Neural cell (in vitro differentiated cells): Measurements from ENCODE around the gene RBMX. TPM values are rescaled to one million over a fixed set of nuclear protein-coding genes. Genes with fewer than 3 reads are reported as not detected.

ENCODE experiments used
- H2AFZ ChIP-seq: fragments of 200-600, 300-800 bp; sonication (generic), shearing (Covaris generic); 2 replicates; pipeline ENCODE4 v1.6.0; 2014; ENCODE audit warnings: low read depth, mild to moderate bottlenecking, antibody characterized with exemption, low read length, moderate library complexity
- H3F3A ChIP-seq: fragments of 200-600 bp; shearing (Covaris generic); 2 replicates; pipeline ENCODE4 v1.6.1; 2016; ENCODE audit warnings: mild to moderate bottlenecking, moderate library complexity, mixed read lengths, antibody characterized with exemption, low read length; ENCODE audit not compliant: insufficient read depth, poor library complexity, severe bottlenecking
- H3K27ac ChIP-seq: fragments of 200-600, 300-800 bp; sonication (generic), shearing (Covaris generic); 2 replicates; pipeline ENCODE4 v1.5.1; 2014; ENCODE audit warnings: mild to moderate bottlenecking, low read length, moderate library complexity
- H3K27me3 ChIP-seq: fragments of 300-800, 200-600 bp; sonication (generic), shearing (Covaris generic); 2 replicates; pipeline ENCODE4 v1.6.0; 2014; ENCODE audit warnings: mild to moderate bottlenecking, low read depth, low read length, moderate library complexity; ENCODE audit not compliant: insufficient read depth
- H3K36me3 ChIP-seq: fragments of 300-800, 200-600 bp; sonication (generic), shearing (Covaris generic); 2 replicates; pipeline ENCODE4 v1.5.1; 2014; ENCODE audit warnings: mild to moderate bottlenecking, antibody characterized with exemption, low read length, moderate library complexity; ENCODE audit not compliant: insufficient read depth
- H3K4me2 ChIP-seq: fragments of 300-800, 200-600 bp; sonication (generic), shearing (Covaris generic); 2 replicates; pipeline ENCODE4 v1.6.0; 2014; ENCODE audit warnings: mild to moderate bottlenecking, low read length
- H3K4me3 ChIP-seq: fragments of 300-800, 200-600 bp; sonication (generic), shearing (Covaris generic); 2 replicates; pipeline ENCODE4 v1.5.1; 2014; ENCODE audit warnings: mild to moderate bottlenecking, low read length, moderate library complexity
- H3K79me2 ChIP-seq: fragments of 200-600 bp; shearing (Covaris generic); replicated peaks from 2 replicates; pipeline ENCODE4 v1.6.0; 2014; ENCODE audit warnings: mild to moderate bottlenecking, low read length, moderate library complexity; ENCODE audit not compliant: insufficient read depth
- H3K9ac ChIP-seq: fragments of 300-800, 200-600 bp; sonication (generic), shearing (Covaris generic); 2 replicates; pipeline ENCODE4 v1.6.1; 2016; ENCODE audit warnings: mild to moderate bottlenecking, low read length, mixed read lengths
- H3K9me2 ChIP-seq: fragments of 200-600 bp; shearing (Covaris generic); 2 replicates; pipeline ENCODE4 v1.6.1; 2016; ENCODE audit warnings: mild to moderate bottlenecking, low read length, mixed read lengths; ENCODE audit not compliant: insufficient read depth
- H3K9me3 ChIP-seq: fragments of 200-600, 300-800 bp; sonication (generic), shearing (Covaris generic); 2 replicates; pipeline ENCODE4 v1.6.1; 2016; ENCODE audit warnings: mild to moderate bottlenecking, mixed run types, low read length, moderate library complexity, mixed read lengths
- H4K20me1 ChIP-seq: fragments of 200-600 bp; shearing (Covaris generic); 2 replicates; pipeline ENCODE4 v1.6.1; 2016; ENCODE audit warnings: mild to moderate bottlenecking, mixed run types; ENCODE audit not compliant: insufficient read depth
- CTCF ChIP-seq: fragments of 450-650 bp; IDR thresholded peaks from 2 replicates; pipeline ENCODE4 v1.5.1; 2014; ENCODE audit warnings: antibody characterized with exemption, mild to moderate bottlenecking, moderate library complexity; ENCODE audit not compliant: poor library complexity, severe bottlenecking
- EP300 ChIP-seq: fragments of 450-650 bp; conservative IDR thresholded peaks from 2 replicates; pipeline ENCODE4 v1.6.1; 2014; ENCODE audit warnings: antibody characterized with exemption, mild to moderate bottlenecking, moderate library complexity; ENCODE audit not compliant: poor library complexity, severe bottlenecking
- EZH2 ChIP-seq: fragments of 200-600, 300-800 bp; shearing (Covaris generic), sonication (generic); IDR thresholded peaks from 2 replicates; pipeline ENCODE4 v1.6.1; 2014; ENCODE audit warnings: antibody characterized with exemption, low read length, borderline replicate concordance, mild to moderate bottlenecking; ENCODE audit not compliant: insufficient read depth, poor library complexity, severe bottlenecking
- MXI1 ChIP-seq: fragments of 450-650 bp; conservative IDR thresholded peaks from 2 replicates; pipeline ENCODE4 v1.6.1; 2014; ENCODE audit warnings: antibody characterized with exemption, mild to moderate bottlenecking; ENCODE audit not compliant: poor library complexity, severe bottlenecking
- POLR2AphosphoS5 ChIP-seq: IDR thresholded peaks from 2 replicates; pipeline ENCODE4 v1.6.1; 2012
- RAD21 ChIP-seq: fragments of 450-650 bp; conservative IDR thresholded peaks from 2 replicates; pipeline ENCODE4 v1.6.1; 2014; ENCODE audit warnings: antibody characterized with exemption, mild to moderate bottlenecking, moderate library complexity
- REST ChIP-seq: IDR thresholded peaks from 2 replicates; pipeline ENCODE4 v1.6.1; 2012; ENCODE audit warnings: borderline replicate concordance
- SMC3 ChIP-seq: fragments of 450-650 bp; conservative IDR thresholded peaks from 2 replicates; pipeline ENCODE4 v1.6.1; 2014; ENCODE audit warnings: antibody characterized with exemption, mild to moderate bottlenecking, moderate library complexity; ENCODE audit not compliant: poor library complexity
- TAF1 ChIP-seq: IDR thresholded peaks from 2 replicates; pipeline ENCODE4 v1.6.1; 2012; ENCODE audit warnings: low read depth
- polyA plus RNA-seq: library from polyadenylated mRNA; depleted of rRNA; stranded (reverse); fragments of >200 nt; gene quantifications from 2 replicates; pipeline ENCODE4 v1.2.3, GENCODE V29; 2014

Gene RBMX
- polyA plus RNA-seq, 1 donor from 2014 or later = 875 TPM

GRCh38 chrX:136863826-136864225 is 16.7 kb downstream of the RBMX start:
- no peak overlapping the region for H3K9ac ChIP-seq
- H3K9me2 ChIP-seq = no peaks in the 10 kb centered on the region
- H3K79me2 ChIP-seq = no peaks in the 10 kb centered on the region
- no peak for TF ChIP-seq RAD21
- TF ChIP-seq EP300 = no peak
- TF ChIP-seq EZH2 = no peak
- TF ChIP-seq MXI1 = no peak
- TF ChIP-seq POLR2AphosphoS5 = no peak
- no peak for TF ChIP-seq CTCF
- no peak for TF ChIP-seq REST
- TF ChIP-seq TAF1 = no peak
- TF ChIP-seq SMC3 = no peak
- no peaks in the 10 kb centered on the region for H3F3A ChIP-seq
- H3K27ac ChIP-seq = no peak overlapping the region
- H3K4me3 ChIP-seq = no peak overlapping the region
- H3K4me2 ChIP-seq = no peak overlapping the region
- H3K27me3 ChIP-seq = no peaks in the 10 kb centered on the region
- no peaks in the 10 kb centered on the region for H3K9me3 ChIP-seq
- H4K20me1 ChIP-seq = no peaks in the 10 kb centered on the region
- no peak overlapping the region for H2AFZ ChIP-seq
- no peaks in the 10 kb centered on the region for H3K36me3 ChIP-seq

GRCh38 chrX:136862546-136862945 is 18.0 kb downstream of the RBMX start:
- no peaks in the 10 kb centered on the region for H3K36me3 ChIP-seq
- TF ChIP-seq POLR2AphosphoS5 (no peak), RAD21 (no peak)
- no peak overlapping the region for H3K4me3 ChIP-seq
- H2AFZ ChIP-seq = no peak overlapping the region
- no peaks in the 10 kb centered on the region for H3K9me2 ChIP-seq
- no peak overlapping the region for H3K9ac ChIP-seq
- no peak overlapping the region for H3K27ac ChIP-seq
- no peaks in the 10 kb centered on the region for H3K27me3 ChIP-seq
- H3F3A ChIP-seq = no peaks in the 10 kb centered on the region
- H3K79me2 ChIP-seq = no peaks in the 10 kb centered on the region
- no peaks in the 10 kb centered on the region for H3K9me3 ChIP-seq
- H3K4me2 ChIP-seq = no peak overlapping the region
- H4K20me1 ChIP-seq = no peaks in the 10 kb centered on the region

- H3K9ac ChIP-seq = no peak overlapping the region
- no peaks in the 10 kb centered on the region for H4K20me1 ChIP-seq
- TF ChIP-seq SMC3 (no peak), EZH2 (no peak), REST (no peak), MXI1 (no peak), EP300 (no peak), RAD21 (no peak), CTCF (no peak), TAF1 (no peak)
- no peaks in the 10 kb centered on the region for H3K9me3 ChIP-seq
- no peak overlapping the region for H3K27ac ChIP-seq
- H3F3A ChIP-seq = no peaks in the 10 kb centered on the region
- no peaks in the 10 kb centered on the region for H3K79me2 ChIP-seq
- H3K27me3 ChIP-seq = no peaks in the 10 kb centered on the region
- H3K36me3 ChIP-seq = no peaks in the 10 kb centered on the region
- H3K4me2 ChIP-seq = no peak overlapping the region
- no peaks in the 10 kb centered on the region for H3K9me2 ChIP-seq
- no peak overlapping the region for H2AFZ ChIP-seq
- no peak overlapping the region for H3K4me3 ChIP-seq
Measured at GRCh38 chrX:136861877-136862276, 18.6 kb downstream of the RBMX start.
